ENCODE data around the gene CFAP52.
"Not testable (repeated sequence)": the region's sequence is repeated elsewhere in the genome, so short reads cannot be mapped to it uniquely, and the experiment has no call there.

Gene CFAP52

DNA sequence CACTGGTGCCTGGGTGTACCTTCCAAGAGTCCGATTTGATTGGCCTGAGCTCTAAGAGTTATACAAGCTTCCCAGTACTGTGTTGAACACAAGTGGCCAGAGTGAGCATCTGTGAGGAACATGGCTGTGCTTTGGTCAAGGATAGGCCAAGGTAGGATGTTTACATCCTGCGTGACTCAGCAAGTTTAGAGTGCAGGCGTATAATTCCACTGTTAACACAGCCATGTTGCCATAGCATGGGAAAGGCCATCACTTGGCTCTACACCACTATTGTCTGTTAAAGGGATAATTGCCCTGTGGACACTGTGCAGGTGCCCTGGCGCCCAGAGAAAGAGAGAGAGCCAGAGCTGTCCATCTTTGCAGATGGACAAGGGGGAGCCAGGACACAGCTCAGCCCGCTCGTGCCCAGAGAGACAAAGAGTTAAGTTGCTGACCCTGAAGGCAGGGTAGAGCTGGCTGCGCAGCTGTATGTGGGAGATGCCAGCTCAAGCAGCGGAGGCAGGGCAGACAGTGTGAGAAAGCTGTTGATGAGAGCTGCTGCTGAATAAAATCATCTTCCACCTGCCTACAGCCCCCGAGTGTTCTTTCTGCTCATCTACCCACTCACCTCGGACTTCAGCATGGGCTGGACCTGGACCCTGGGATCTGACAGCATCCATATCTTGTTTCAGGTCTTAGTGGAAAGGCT, 11.7 kb downstream of the CFAP52 start:
- TF ChIP-seq, protein P1, sequence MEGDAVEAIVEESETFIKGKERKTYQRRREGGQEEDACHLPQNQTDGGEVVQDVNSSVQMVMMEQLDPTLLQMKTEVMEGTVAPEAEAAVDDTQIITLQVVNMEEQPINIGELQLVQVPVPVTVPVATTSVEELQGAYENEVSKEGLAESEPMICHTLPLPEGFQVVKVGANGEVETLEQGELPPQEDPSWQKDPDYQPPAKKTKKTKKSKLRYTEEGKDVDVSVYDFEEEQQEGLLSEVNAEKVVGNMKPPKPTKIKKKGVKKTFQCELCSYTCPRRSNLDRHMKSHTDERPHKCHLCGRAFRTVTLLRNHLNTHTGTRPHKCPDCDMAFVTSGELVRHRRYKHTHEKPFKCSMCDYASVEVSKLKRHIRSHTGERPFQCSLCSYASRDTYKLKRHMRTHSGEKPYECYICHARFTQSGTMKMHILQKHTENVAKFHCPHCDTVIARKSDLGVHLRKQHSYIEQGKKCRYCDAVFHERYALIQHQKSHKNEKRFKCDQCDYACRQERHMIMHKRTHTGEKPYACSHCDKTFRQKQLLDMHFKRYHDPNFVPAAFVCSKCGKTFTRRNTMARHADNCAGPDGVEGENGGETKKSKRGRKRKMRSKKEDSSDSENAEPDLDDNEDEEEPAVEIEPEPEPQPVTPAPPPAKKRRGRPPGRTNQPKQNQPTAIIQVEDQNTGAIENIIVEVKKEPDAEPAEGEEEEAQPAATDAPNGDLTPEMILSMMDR (IDR thresholded peaks at IDR 0.05; ENCODE audit: low read depth, low read length, missing control alignments) = no peak
- H3K4me3 ChIP-seq (ENCODE audit: low read depth, low read length) = no peak overlapping the region
- in situ Hi-C loops (cut with HindIII; ENCODE audit: low sequenced_read_pairs) = no loop called here
- no peak for DNase-seq (ENCODE audit: low read depth)

DNA sequence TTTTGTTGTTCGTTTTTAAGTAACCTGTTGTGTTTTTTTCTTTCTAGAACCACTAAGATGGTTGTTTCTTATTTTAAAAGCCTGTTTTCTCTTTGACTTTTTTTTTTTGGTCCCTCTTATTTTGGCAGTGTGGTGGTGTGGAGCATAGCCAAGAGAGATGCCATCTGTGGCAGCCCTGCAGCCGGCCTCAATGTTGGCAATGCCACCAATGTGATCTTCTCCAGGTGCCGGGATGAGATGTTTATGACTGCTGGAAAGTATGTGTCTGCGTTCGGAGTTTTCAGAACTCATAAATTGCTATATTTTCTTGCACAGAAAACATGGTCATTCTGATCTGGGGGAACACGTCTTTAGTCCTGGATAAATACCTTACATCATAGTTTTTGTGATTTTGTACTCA, 17.6 kb downstream of the CFAP52 start:
- no peak overlapping the region for H3K4me3 ChIP-seq (ENCODE audit: low read depth, low read length)
- in situ Hi-C loops (cut with HindIII; ENCODE audit: low sequenced_read_pairs) = no loop called here
- no peak for DNase-seq (ENCODE audit: low read depth)
- TF ChIP-seq, protein P1 (IDR thresholded peaks at IDR 0.05; ENCODE audit: low read depth, low read length, missing control alignments) = no peak

DNA sequence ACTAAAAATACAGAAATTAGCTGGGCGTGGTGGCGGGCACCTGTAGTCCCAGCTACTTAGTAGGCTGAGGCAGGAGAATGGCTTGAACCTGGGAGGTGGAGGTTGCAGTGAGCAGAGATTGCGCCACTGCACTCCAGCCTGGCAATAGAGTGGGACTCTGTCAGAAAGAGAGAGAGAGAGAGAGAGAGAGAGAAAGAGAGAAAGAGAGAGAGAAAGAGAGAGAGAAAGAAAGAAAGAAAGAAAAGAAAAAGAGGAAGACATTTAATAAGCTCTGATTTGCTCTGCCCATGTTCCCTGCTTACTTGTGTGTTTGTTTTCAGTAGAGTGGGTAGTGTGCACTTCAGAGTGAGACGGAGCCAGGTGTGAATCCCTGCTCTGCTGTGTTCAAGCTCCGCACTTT, 21.2 kb downstream of the CFAP52 start:
- DNase-seq (ENCODE audit: low read depth); H3K4me3 ChIP-seq (ENCODE audit: low read depth, low read length); in situ Hi-C loops (cut with HindIII; ENCODE audit: low sequenced_read_pairs): not testable (repeated sequence)

DNA sequence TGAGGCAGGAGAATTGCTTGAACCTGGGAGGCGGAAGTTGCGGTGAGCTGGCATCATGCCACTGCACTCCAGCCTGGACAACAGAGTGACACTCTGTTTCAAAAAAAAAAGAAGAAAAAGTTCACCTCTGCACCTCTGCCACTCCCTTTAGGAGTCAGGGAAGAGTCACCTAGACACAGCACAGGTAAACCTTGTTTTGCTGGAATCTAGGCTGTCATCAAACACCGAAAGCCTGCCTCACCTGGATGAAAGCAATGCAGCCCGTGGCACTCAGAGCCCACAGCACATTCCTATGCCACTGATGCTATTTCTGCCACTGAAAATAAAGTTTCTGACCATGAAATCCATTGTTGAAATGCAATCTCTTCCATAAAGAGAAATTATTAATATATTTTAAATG, 22.2 kb downstream of the CFAP52 start:
- TF ChIP-seq, protein P1 (IDR thresholded peaks at IDR 0.05; ENCODE audit: low read depth, low read length, missing control alignments) = no peak
- in situ Hi-C loops (cut with HindIII; ENCODE audit: low sequenced_read_pairs) = no loop called here
- H3K4me3 ChIP-seq (ENCODE audit: low read depth, low read length) = no peak overlapping the region
- DNase-seq (ENCODE audit: low read depth) = no peak

DNA sequence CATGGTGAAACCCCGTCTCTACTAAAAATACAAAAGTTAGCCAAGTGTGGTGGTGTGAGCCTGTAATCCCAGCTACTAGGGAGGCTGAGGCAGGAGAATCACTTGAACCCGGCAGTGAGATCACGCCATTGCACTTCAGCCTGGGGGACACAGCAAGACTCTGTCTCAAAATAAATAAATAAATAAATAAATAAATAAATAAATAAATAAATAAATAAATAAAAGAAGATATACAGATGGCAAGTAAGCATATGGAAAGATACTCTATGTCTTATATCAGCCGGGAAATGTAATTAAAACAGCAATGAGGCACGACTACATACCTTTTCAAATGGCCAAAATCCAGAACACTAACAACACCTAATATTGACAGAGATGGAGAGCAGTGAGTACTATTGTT, 28.1 kb downstream of the CFAP52 start:
- in situ Hi-C loops (cut with HindIII; ENCODE audit: low sequenced_read_pairs); H3K4me3 ChIP-seq (ENCODE audit: low read depth, low read length); DNase-seq (ENCODE audit: low read depth): not testable (repeated sequence)

DNA sequence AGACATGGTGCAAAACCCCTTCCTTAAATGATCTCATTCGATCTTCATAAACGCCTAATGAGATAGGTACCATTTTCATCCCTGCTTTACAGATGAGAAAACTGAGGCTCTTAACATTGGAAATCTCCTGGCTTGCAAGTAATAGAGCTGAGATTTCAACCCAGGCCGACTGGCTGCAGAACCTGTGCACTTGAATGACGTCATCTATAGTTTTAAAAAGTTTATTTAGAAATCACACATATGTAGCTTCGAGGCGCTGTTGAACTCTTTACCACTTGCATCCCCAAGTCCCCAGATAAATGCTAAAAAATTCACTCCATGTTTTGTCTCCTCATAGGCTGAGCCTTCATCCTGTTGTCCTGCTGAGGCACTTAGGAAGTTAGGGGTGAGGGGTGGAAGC, 30.0 kb downstream of the CFAP52 start:
- DNase-seq (ENCODE audit: low read depth) = no peak
- no peak overlapping the region for H3K4me3 ChIP-seq (ENCODE audit: low read depth, low read length)
- TF ChIP-seq, protein P1 (IDR thresholded peaks at IDR 0.05; ENCODE audit: low read depth, low read length, missing control alignments) = no peak
- in situ Hi-C loops (cut with HindIII; ENCODE audit: low sequenced_read_pairs) = no loop called here

DNA sequence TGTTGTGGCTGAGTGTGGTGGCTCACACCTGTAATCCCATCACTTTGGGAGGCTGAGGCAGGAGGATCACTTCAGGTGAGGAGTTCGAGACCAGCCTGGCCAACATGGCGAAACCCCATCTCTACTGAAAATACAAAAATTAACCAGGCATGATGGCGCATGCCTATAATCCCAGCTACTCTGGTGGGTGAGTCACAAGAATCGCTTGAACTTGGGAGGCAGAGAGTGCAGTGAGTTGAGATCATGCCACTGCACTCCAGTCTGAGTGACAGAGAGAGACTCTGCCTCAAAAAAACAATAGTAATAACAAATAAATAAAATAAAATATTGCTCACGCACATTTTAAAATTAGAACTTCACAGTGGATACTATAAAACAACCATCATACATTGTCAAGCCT, 30.6 kb downstream of the CFAP52 start:
- in situ Hi-C loops (cut with HindIII; ENCODE audit: low sequenced_read_pairs); H3K4me3 ChIP-seq (ENCODE audit: low read depth, low read length); DNase-seq (ENCODE audit: low read depth): not testable (repeated sequence)

DNA sequence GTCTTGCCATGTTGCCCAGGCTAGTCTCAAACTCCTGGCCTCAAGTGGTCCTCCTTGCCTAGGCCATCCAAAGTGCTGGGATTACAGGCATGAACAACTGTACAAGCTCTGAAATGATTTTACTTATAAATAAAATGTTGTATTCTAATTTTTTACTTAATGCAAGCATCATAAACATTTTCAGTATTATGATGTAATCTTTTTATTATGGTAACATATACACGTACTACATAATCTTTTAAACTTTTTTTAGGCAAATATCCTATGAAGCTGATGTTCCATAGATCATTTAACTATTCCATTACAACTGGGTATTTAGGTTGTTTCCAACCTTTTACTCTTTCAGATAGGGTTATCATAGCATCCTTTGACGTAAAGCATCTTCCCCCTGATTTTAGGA, 35.1 kb downstream of the CFAP52 start:
- no peak for DNase-seq (ENCODE audit: low read depth)
- TF ChIP-seq, protein P1 (IDR thresholded peaks at IDR 0.05; ENCODE audit: low read depth, low read length, missing control alignments) = no peak
- H3K4me3 ChIP-seq (ENCODE audit: low read depth, low read length) = no peak overlapping the region
- in situ Hi-C loops (cut with HindIII; ENCODE audit: low sequenced_read_pairs) = no loop called here

Measured in astrocyte of the cerebellum (primary cell).